Measurements from ENCODE around the gene SBF2. TPM values are rescaled to one million over a fixed set of nuclear protein-coding genes. Genes with fewer than 3 reads are reported as not detected.

The SBF2 gene
- total RNA-seq, 1 donor from 2014 or later = 26.2 TPM

- H3K4me3 ChIP-seq (ENCODE audit: low read depth, low read length) = no peak overlapping the region
- DNase-seq (ENCODE audit: low read depth) = no peak
- TF ChIP-seq, protein P1, sequence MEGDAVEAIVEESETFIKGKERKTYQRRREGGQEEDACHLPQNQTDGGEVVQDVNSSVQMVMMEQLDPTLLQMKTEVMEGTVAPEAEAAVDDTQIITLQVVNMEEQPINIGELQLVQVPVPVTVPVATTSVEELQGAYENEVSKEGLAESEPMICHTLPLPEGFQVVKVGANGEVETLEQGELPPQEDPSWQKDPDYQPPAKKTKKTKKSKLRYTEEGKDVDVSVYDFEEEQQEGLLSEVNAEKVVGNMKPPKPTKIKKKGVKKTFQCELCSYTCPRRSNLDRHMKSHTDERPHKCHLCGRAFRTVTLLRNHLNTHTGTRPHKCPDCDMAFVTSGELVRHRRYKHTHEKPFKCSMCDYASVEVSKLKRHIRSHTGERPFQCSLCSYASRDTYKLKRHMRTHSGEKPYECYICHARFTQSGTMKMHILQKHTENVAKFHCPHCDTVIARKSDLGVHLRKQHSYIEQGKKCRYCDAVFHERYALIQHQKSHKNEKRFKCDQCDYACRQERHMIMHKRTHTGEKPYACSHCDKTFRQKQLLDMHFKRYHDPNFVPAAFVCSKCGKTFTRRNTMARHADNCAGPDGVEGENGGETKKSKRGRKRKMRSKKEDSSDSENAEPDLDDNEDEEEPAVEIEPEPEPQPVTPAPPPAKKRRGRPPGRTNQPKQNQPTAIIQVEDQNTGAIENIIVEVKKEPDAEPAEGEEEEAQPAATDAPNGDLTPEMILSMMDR (conservative IDR thresholded peaks at IDR 0.05; ENCODE audit: low read depth, low read length) = peak; percentile 77
Observed at GRCh38 chr11:9972989-9973388, 321.0 kb downstream of the SBF2 start.

GRCh38 chr11:9971894-9972293 lies 322.1 kb downstream of the SBF2 start:
- TF ChIP-seq, protein P1 (conservative IDR thresholded peaks at IDR 0.05; ENCODE audit: low read depth, low read length) = no peak
- H3K4me3 ChIP-seq (ENCODE audit: low read depth, low read length) = no peak overlapping the region
- no peak for DNase-seq (ENCODE audit: low read depth)

- TF ChIP-seq, protein P1 (conservative IDR thresholded peaks at IDR 0.05; ENCODE audit: low read depth, low read length) = no peak
- DNase-seq (ENCODE audit: low read depth) = no peak
- no peak overlapping the region for H3K4me3 ChIP-seq (ENCODE audit: low read depth, low read length)
Observed at GRCh38 chr11:9969068-9969467, 325.0 kb downstream of the SBF2 start.

DNA sequence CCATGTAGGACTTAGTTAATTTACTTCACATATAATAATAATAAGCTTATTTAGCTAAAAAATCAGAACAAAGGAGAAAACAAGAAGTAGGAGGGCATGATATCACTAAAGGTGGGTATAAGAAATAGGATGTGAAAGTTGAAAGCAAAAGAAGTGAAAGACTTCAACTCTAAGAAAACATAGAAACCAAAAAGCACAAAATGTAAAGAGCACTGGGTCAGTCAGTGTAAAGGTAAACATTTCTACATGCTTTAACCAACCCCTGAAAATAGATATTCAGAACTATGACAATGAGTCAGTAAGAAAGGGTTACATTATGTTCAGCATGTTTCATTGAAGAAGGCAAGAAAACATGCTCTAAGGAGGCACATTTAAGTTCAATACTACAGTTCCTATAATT lies 331.3 kb downstream of the SBF2 start:
- DNase-seq (ENCODE audit: low read depth) = no peak
- no peak overlapping the region for H3K4me3 ChIP-seq (ENCODE audit: low read depth, low read length)
- TF ChIP-seq, protein P1 (conservative IDR thresholded peaks at IDR 0.05; ENCODE audit: low read depth, low read length) = no peak

DNA sequence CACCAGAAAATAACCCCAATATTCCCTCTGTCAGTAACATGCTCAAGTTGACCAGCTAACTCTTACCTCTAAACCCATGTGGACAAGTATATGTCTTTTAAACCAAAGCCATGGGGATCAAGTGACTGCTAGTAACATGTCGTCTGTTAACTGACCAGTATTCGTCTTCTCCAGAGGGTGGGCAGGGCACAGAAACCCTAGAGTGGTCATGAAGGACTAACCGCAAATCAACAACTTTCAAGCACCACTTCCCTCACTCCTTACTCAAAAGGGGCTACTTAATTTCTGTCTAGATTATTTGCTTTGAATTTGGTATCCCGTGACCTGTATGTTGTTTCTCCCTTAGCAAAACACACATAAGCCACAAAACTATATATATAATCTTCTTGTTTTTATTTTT lies 336.9 kb downstream of the SBF2 start:
- no peak overlapping the region for H3K4me3 ChIP-seq (ENCODE audit: low read depth, low read length)
- no peak for DNase-seq (ENCODE audit: low read depth)
- TF ChIP-seq, protein P1 (conservative IDR thresholded peaks at IDR 0.05; ENCODE audit: low read depth, low read length) = no peak

DNA sequence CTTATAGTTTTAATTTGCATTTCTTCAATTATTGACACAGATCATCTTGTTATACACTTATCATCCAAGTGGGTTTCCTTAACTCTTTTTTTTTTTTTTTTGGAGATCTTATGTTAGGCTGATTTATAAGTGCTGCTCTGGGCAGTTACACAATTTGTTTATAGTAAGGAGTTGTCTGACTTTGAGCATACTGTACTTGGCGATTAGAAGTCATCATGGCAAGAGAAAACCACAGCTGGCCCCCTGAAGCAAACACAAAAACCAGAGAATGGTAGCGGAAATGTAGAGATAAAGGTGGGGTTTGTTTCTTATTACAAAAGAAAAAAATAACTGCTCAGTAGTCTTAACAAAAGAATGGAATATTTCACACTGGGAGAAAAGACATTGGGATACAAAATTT lies 337.5 kb downstream of the SBF2 start:
- no peak overlapping the region for H3K4me3 ChIP-seq (ENCODE audit: low read depth, low read length)
- TF ChIP-seq, protein P1 (conservative IDR thresholded peaks at IDR 0.05; ENCODE audit: low read depth, low read length) = no peak
- DNase-seq (ENCODE audit: low read depth) = no peak

- DNase-seq (ENCODE audit: low read depth) = no peak
- H3K4me3 ChIP-seq (ENCODE audit: low read depth, low read length) = no peak overlapping the region
- TF ChIP-seq, protein P1 (conservative IDR thresholded peaks at IDR 0.05; ENCODE audit: low read depth, low read length) = no peak
Observed at GRCh38 chr11:9955391-9955790, 338.6 kb downstream of the SBF2 start.

All from epithelial cell of proximal tubule (primary cell).